ENCODE measurements around the gene SCT. TPM values are rescaled to one million over a fixed set of nuclear protein-coding genes. Genes with fewer than 3 reads are reported as not detected.

The SCT gene
- polyA plus RNA-seq, 2 donors, result not detected

GRCh38 chr11:612201-612960, 14.6 kb downstream of the SCT start:
- 53 to 56% methylated on average over 26 to 27 of the region's 27 CpGs for WGBS, 2 donors

GRCh38 chr11:611001-611996, 15.7 kb downstream of the SCT start:
- no peaks in the 10 kb centered on the region for H3K9me3 ChIP-seq (ENCODE audit: control insufficient read depth in 2 of 2, insufficient read depth in 1 of 2, low read depth in 1 of 2, low read length in 1 of 2)
- H3K36me3 ChIP-seq (ENCODE audit: control insufficient read depth in 2 of 2, insufficient read depth in 2 of 2, low read length in 1 of 2), result peaks cover 28 to 69% of the 10 kb centered on the region in 2 donors
- peak overlapping the region in 1 of 2 donors; percentile 38 for H3K27ac ChIP-seq (ENCODE audit: low read depth in 2 of 2, low read length in 1 of 2)
- H3K4me1 ChIP-seq (ENCODE audit: control insufficient read depth in 2 of 2, insufficient read depth in 2 of 2, low read length in 1 of 2), result peaks cover 18 to 32% of the 10 kb centered on the region in 2 donors
- no peak overlapping the region for H3K4me3 ChIP-seq (ENCODE audit: low read depth in 1 of 2, low read length in 2 of 2)
- no peaks in the 10 kb centered on the region for H3K27me3 ChIP-seq (ENCODE audit: control insufficient read depth in 1 of 2, insufficient read depth in 2 of 2, low read length in 2 of 2)
- 65 to 71% methylated on average over 49 of the region's 49 CpGs for WGBS, 2 donors

More at GRCh38 chr11:612201-612960, 14.6 kb downstream of the SCT start:
- peaks cover 20 to 58% of the 10 kb centered on the region in 2 donors for H3K36me3 ChIP-seq (ENCODE audit: control insufficient read depth in 2 of 2, insufficient read depth in 2 of 2, low read length in 1 of 2)
- no peak overlapping the region for H3K4me3 ChIP-seq (ENCODE audit: low read depth in 1 of 2, low read length in 2 of 2)
- H3K27ac ChIP-seq (ENCODE audit: low read depth in 2 of 2, low read length in 1 of 2), result peak overlapping the region; percentile 70 to 90
- no peaks in the 10 kb centered on the region for H3K27me3 ChIP-seq (ENCODE audit: control insufficient read depth in 1 of 2, insufficient read depth in 2 of 2, low read length in 2 of 2)
- no peaks in the 10 kb centered on the region for H3K9me3 ChIP-seq (ENCODE audit: control insufficient read depth in 2 of 2, insufficient read depth in 1 of 2, low read depth in 1 of 2, low read length in 1 of 2)
- peaks cover 22 to 28% of the 10 kb centered on the region in 2 donors for H3K4me1 ChIP-seq (ENCODE audit: control insufficient read depth in 2 of 2, insufficient read depth in 2 of 2, low read length in 1 of 2)

- Histone ChIP-seq H3K27ac (ENCODE audit: low read depth in 2 of 2, low read length in 1 of 2) (no peak overlapping the region), H3K4me3 (ENCODE audit: low read depth in 1 of 2, low read length in 2 of 2) (no peak overlapping the region), H3K4me1 (ENCODE audit: control insufficient read depth in 2 of 2, insufficient read depth in 2 of 2, low read length in 1 of 2) (peaks cover 18 to 40% of the 10 kb centered on the region in 2 donors), H3K27me3 (ENCODE audit: control insufficient read depth in 1 of 2, insufficient read depth in 2 of 2, low read length in 2 of 2) (no peaks in the 10 kb centered on the region), H3K9me3 (ENCODE audit: control insufficient read depth in 2 of 2, insufficient read depth in 1 of 2, low read depth in 1 of 2, low read length in 1 of 2) (no peaks in the 10 kb centered on the region), H3K36me3 (ENCODE audit: control insufficient read depth in 2 of 2, insufficient read depth in 2 of 2, low read length in 1 of 2) (peaks cover 29 to 76% of the 10 kb centered on the region in 2 donors)
- 92 to 96% methylated on average over 18 of the region's 18 CpGs for WGBS, 2 donors
These were observed 16.7 kb downstream of the SCT start for GRCh38 chr11:610146-610801.

- Histone ChIP-seq H3K36me3 (ENCODE audit: control insufficient read depth in 2 of 2, insufficient read depth in 2 of 2, low read length in 1 of 2) (peaks cover 31 to 84% of the 10 kb centered on the region in 2 donors), H3K4me3 (ENCODE audit: low read depth in 1 of 2, low read length in 2 of 2) (no peak overlapping the region), H3K9me3 (ENCODE audit: control insufficient read depth in 2 of 2, insufficient read depth in 1 of 2, low read depth in 1 of 2, low read length in 1 of 2) (no peaks in the 10 kb centered on the region), H3K27me3 (ENCODE audit: control insufficient read depth in 1 of 2, insufficient read depth in 2 of 2, low read length in 2 of 2) (no peaks in the 10 kb centered on the region), H3K27ac (ENCODE audit: low read depth in 2 of 2, low read length in 1 of 2) (no peak overlapping the region), H3K4me1 (ENCODE audit: control insufficient read depth in 2 of 2, insufficient read depth in 2 of 2, low read length in 1 of 2) (peaks cover 12 to 32% of the 10 kb centered on the region in 2 donors)
- WGBS, 2 donors, result 92 to 93% methylated on average over 25 to 28 of the region's 28 CpGs
These were observed 17.6 kb downstream of the SCT start for GRCh38 chr11:609341-609811.

GRCh38 chr11:608791-609251, 18.2 kb downstream of the SCT start:
- Histone ChIP-seq H3K4me1 (ENCODE audit: control insufficient read depth in 2 of 2, insufficient read depth in 2 of 2, low read length in 1 of 2) (peaks cover 7 to 27% of the 10 kb centered on the region in 2 donors), H3K4me3 (ENCODE audit: low read depth in 1 of 2, low read length in 2 of 2) (no peak overlapping the region), H3K9me3 (ENCODE audit: control insufficient read depth in 2 of 2, insufficient read depth in 1 of 2, low read depth in 1 of 2, low read length in 1 of 2) (no peaks in the 10 kb centered on the region), H3K27me3 (ENCODE audit: control insufficient read depth in 1 of 2, insufficient read depth in 2 of 2, low read length in 2 of 2) (no peaks in the 10 kb centered on the region), H3K36me3 (ENCODE audit: control insufficient read depth in 2 of 2, insufficient read depth in 2 of 2, low read length in 1 of 2) (peaks cover 31 to 87% of the 10 kb centered on the region in 2 donors), H3K27ac (ENCODE audit: low read depth in 2 of 2, low read length in 1 of 2) (no peak overlapping the region)
- 87 to 88% methylated on average over 28 of the region's 28 CpGs for WGBS, 2 donors

- peaks cover 31 to 89% of the 10 kb centered on the region in 2 donors for H3K36me3 ChIP-seq (ENCODE audit: control insufficient read depth in 2 of 2, insufficient read depth in 2 of 2, low read length in 1 of 2)
- no peaks in the 10 kb centered on the region for H3K9me3 ChIP-seq (ENCODE audit: control insufficient read depth in 2 of 2, insufficient read depth in 1 of 2, low read depth in 1 of 2, low read length in 1 of 2)
- peaks cover 3 to 22% of the 10 kb centered on the region in 2 donors for H3K4me1 ChIP-seq (ENCODE audit: control insufficient read depth in 2 of 2, insufficient read depth in 2 of 2, low read length in 1 of 2)
- no peak overlapping the region for H3K27ac ChIP-seq (ENCODE audit: low read depth in 2 of 2, low read length in 1 of 2)
- no peaks in the 10 kb centered on the region for H3K27me3 ChIP-seq (ENCODE audit: control insufficient read depth in 1 of 2, insufficient read depth in 2 of 2, low read length in 2 of 2)
- 91 to 92% methylated on average over 45 of the region's 45 CpGs for WGBS, 2 donors
- H3K4me3 ChIP-seq (ENCODE audit: low read depth in 1 of 2, low read length in 2 of 2), result no peak overlapping the region
These were observed 18.9 kb downstream of the SCT start for GRCh38 chr11:607971-608659.

GRCh38 chr11:607020-607780, 19.8 kb downstream of the SCT start:
- Histone ChIP-seq H3K4me3 (ENCODE audit: low read depth in 1 of 2, low read length in 2 of 2) (no peak overlapping the region), H3K9me3 (ENCODE audit: control insufficient read depth in 2 of 2, insufficient read depth in 1 of 2, low read depth in 1 of 2, low read length in 1 of 2) (no peaks in the 10 kb centered on the region), H3K4me1 (ENCODE audit: control insufficient read depth in 2 of 2, insufficient read depth in 2 of 2, low read length in 1 of 2) (peaks cover 0 to 13% of the 10 kb centered on the region in 2 donors), H3K36me3 (ENCODE audit: control insufficient read depth in 2 of 2, insufficient read depth in 2 of 2, low read length in 1 of 2) (peaks cover 34 to 84% of the 10 kb centered on the region in 2 donors), H3K27ac (ENCODE audit: low read depth in 2 of 2, low read length in 1 of 2) (peak overlapping the region in 1 of 2 donors; percentile 45), H3K27me3 (ENCODE audit: control insufficient read depth in 1 of 2, insufficient read depth in 2 of 2, low read length in 2 of 2) (no peaks in the 10 kb centered on the region)
- WGBS, 2 donors, result 83 to 85% methylated on average over 35 of the region's 35 CpGs

- H3K36me3 ChIP-seq (ENCODE audit: control insufficient read depth in 2 of 2, insufficient read depth in 2 of 2, low read length in 1 of 2), result peaks cover 34 to 82% of the 10 kb centered on the region in 2 donors
These were observed 20.7 kb downstream of the SCT start for GRCh38 chr11:606245-606644.

More at GRCh38 chr11:606245-606644, 20.7 kb downstream of the SCT start:
- no peaks in the 10 kb centered on the region for H3K27me3 ChIP-seq (ENCODE audit: control insufficient read depth in 1 of 2, insufficient read depth in 2 of 2, low read length in 2 of 2)
- WGBS, 2 donors, result 50 to 56% methylated on average over 18 to 19 of the region's 19 CpGs
- H3K4me1 ChIP-seq (ENCODE audit: control insufficient read depth in 2 of 2, insufficient read depth in 2 of 2, low read length in 1 of 2), result peaks cover 0 to 11% of the 10 kb centered on the region in 2 donors
- H3K4me3 ChIP-seq (ENCODE audit: low read depth in 1 of 2, low read length in 2 of 2), result no peak overlapping the region
- H3K9me3 ChIP-seq (ENCODE audit: control insufficient read depth in 2 of 2, insufficient read depth in 1 of 2, low read depth in 1 of 2, low read length in 1 of 2), result no peaks in the 10 kb centered on the region
- H3K27ac ChIP-seq (ENCODE audit: low read depth in 2 of 2, low read length in 1 of 2), result peak overlapping the region; percentile 45 to 67
